SJCRH30 (cell line): ENCODE measurements around the gene TBC1D22A. TPM values are rescaled to one million over a fixed set of nuclear protein-coding genes. Genes with fewer than 3 reads are reported as not detected.

Source experiments
- DNase-seq, 2 experiments: peaks; one replicate each; pipeline ENCODE4 v3.0.0-alpha.2; 2015 to 2020
- H3K27ac ChIP-seq: fragments of 250-450 bp; sonication (Bioruptor Pico); 2 replicates; pipeline ENCODE4 v1.5.1; 2020; ENCODE audit warnings: mild to moderate bottlenecking, moderate library complexity
- H3K27me3 ChIP-seq: fragments of 250-450 bp; sonication (Bioruptor Pico); 2 replicates; pipeline ENCODE4 v1.5.1; 2020; ENCODE audit warnings: mild to moderate bottlenecking, moderate library complexity
- H3K36me3 ChIP-seq: fragments of 250-450 bp; sonication (Bioruptor Pico); 2 replicates; pipeline ENCODE4 v1.5.1; 2020; ENCODE audit warnings: mild to moderate bottlenecking, moderate library complexity
- H3K4me1 ChIP-seq: fragments of 250-450 bp; sonication (Bioruptor Pico); 2 replicates; pipeline ENCODE4 v1.5.1; 2020; ENCODE audit warnings: mild to moderate bottlenecking, moderate library complexity
- H3K4me3 ChIP-seq: fragments of 250-450 bp; sonication (Bioruptor Pico); 2 replicates; pipeline ENCODE4 v1.5.1; 2020; ENCODE audit warnings: mild to moderate bottlenecking, moderate library complexity
- H3K9me3 ChIP-seq: fragments of 250-450 bp; sonication (Bioruptor Pico); replicated peaks from 2 replicates; pipeline ENCODE4 v1.5.1; 2020; ENCODE audit warnings: mild to moderate bottlenecking, moderate library complexity
- total RNA-seq: library from RNA; depleted of rRNA; stranded (reverse); fragments of >200 nt; shearing (Covaris generic); gene quantifications from 2 replicates; pipeline ENCODE4 v1.2.3, GENCODE V29; 2014

Gene TBC1D22A
- total RNA-seq, 1 experiment from 2014 or later: 8.9 TPM

DNA sequence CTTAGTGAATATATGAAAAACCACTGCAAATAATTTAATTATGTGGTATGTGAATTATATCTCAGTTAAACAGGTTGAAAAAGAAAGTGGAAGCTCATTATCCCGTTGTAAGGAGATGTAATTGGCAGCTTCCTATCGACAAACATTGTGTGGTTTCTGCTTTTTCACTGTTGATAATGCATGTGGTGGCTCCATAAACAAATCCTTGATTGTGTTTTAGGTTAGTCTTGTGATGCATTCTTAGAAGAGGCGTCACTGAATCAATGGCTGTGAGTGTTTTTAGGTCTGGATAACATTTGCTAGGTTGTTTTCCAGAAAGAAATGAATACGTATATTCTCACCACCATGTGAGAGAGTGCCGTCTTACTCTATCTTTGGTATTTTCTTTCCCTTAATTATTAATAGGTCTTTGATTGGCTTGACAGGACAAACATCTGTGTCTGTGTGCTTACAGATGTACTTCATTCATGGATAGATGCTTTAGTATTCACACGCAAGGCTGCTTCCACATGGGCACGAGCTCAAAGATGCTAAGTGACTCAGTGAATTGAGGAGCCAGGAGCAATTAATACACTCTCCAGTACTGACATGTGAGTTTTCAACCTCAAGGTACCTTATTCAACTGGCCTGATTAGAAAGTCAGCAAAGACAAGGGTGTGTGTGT lies 166.7 kb downstream of the TBC1D22A start:
- DNase-seq: no peak
- H3K27ac ChIP-seq: no peak overlapping the region
- no peaks in the 10 kb centered on the region for H3K9me3 ChIP-seq
- no peaks in the 10 kb centered on the region for H3K36me3 ChIP-seq
- H3K27me3 ChIP-seq: no peaks in the 10 kb centered on the region
- H3K4me1 ChIP-seq: no peaks in the 10 kb centered on the region
- H3K4me3 ChIP-seq: no peak overlapping the region

DNA sequence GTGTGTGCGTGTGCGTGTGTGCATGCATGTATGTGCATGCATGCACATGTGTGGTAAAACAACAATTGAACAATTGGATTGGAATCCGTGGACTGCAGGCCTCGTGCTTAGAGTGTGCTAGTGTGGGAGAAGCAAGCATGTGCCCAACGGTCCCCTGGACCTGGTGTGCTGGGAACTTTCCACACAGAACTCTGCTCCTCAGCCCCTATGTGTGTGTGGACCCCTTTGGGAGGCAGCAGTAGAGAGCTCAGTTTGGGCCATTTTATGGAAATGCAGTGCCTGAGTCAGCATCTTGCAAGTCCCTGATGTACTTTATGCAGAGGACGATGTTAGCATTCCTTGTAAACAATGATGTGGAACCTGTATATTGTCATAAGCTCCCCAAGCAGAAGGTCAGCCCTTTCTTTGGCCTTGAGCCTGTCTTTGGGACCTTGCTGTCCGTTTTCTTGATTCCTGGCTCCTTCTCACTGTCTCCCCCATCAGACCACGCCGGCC lies 167.3 kb downstream of the TBC1D22A start:
- no peaks in the 10 kb centered on the region for H3K36me3 ChIP-seq
- no peak for DNase-seq
- no peaks in the 10 kb centered on the region for H3K9me3 ChIP-seq
- H3K27ac ChIP-seq: no peak overlapping the region
- peaks cover 4% of the 10 kb centered on the region; the same call in 1 of the 2 replicates for H3K4me1 ChIP-seq
- no peak overlapping the region for H3K4me3 ChIP-seq
- H3K27me3 ChIP-seq: no peaks in the 10 kb centered on the region

DNA sequence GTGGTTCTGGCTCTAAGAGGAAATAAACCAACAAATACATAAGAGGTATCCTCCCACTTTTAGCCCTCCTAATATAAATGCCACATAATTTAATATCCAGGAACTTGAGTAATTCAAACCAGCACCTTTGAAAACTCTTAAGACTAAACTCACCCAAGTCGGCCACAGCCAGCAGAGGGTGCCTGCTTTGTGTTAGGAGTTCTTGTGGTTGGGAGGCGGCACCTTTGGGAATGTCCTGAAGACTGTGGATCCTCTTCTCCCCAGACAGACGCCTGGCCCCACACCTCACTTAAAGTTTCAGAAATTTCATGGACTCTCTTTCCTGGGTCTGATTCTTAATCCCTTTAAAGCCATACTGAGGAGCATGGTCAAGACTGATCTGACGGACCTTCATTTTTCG lies 169.0 kb downstream of the TBC1D22A start:
- H3K4me1 ChIP-seq: peaks cover 8% of the 10 kb centered on the region; the same call in 1 of the 2 replicates
- H3K9me3 ChIP-seq: no peaks in the 10 kb centered on the region
- no peak for DNase-seq
- H3K27ac ChIP-seq: no peak overlapping the region
- no peaks in the 10 kb centered on the region for H3K27me3 ChIP-seq
- H3K4me3 ChIP-seq: no peak overlapping the region
- no peaks in the 10 kb centered on the region for H3K36me3 ChIP-seq

DNA sequence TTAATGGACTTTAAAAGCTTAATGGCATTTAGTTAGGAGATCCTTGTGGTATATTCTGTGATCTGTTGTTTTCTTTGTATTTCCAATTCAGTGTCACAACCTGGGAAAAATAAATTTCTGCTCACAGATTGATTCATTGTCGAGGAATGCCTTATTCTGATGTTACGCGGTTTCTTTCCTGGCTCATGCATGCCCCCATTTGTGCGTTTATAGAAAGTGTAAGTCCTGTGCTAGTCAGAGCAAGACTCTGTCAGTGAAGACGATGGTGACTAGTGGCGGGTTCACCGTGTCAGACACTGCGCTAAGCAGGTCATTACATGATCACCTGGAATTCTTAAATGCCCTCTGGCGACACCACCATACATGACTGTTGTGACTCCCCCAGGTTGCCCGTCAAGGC lies 169.4 kb downstream of the TBC1D22A start:
- Histone ChIP-seq H3K9me3 (no peaks in the 10 kb centered on the region), H3K4me3 (no peak overlapping the region), H3K27ac (no peak overlapping the region), H3K36me3 (no peaks in the 10 kb centered on the region), H3K27me3 (no peaks in the 10 kb centered on the region), H3K4me1 (peaks cover 8% of the 10 kb centered on the region; the same call in 1 of the 2 replicates)
- no peak for DNase-seq

DNA sequence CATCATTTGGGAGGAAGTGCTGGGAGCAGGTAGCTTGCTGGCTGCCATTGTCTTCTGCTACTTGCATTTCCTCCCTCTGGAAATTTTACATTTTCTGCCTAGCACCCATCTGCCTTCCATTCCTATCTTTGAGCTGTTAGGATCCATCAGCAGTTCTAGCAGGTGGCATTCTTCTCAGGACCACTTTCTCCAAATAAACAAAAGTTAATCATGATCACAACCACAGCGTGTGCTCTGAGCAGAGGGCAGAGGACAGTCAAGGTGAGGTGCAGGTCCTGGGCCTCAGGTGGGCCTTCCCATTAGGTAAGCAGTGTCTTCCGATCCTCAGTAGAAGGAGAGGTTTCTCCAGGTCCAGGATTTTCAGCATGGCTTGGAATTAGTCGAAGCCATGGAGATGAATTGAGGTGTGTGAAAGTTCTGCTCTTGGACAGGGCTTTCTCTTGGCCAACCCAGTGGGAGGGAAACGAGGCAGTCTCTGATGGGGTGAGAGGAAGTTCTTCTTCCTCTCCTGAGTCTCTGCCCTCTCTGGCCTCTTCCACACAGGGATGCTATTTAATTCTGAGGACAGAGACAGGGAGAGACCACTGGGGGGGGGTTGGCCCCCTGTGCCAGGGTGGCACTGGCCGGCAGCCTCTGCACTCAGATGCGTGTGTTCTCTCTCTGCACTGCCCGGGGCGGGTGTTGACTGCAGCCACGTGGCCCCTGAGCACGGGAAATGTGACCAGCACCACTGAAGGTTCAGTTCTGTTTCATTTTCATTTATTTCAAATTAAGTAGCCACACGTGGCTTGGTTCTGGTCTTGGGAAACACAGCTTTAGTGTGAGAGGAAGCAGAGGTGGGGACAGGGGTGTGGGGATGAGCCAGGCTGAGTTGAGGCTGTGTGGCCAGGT lies 170.8 kb downstream of the TBC1D22A start:
- peaks cover 8% of the 10 kb centered on the region; the same call in 1 of the 2 replicates for H3K4me1 ChIP-seq
- no peaks in the 10 kb centered on the region for H3K9me3 ChIP-seq
- no peak for DNase-seq
- H3K36me3 ChIP-seq: no peaks in the 10 kb centered on the region
- H3K4me3 ChIP-seq: no peak overlapping the region
- no peaks in the 10 kb centered on the region for H3K27me3 ChIP-seq
- H3K27ac ChIP-seq: no peak overlapping the region

DNA sequence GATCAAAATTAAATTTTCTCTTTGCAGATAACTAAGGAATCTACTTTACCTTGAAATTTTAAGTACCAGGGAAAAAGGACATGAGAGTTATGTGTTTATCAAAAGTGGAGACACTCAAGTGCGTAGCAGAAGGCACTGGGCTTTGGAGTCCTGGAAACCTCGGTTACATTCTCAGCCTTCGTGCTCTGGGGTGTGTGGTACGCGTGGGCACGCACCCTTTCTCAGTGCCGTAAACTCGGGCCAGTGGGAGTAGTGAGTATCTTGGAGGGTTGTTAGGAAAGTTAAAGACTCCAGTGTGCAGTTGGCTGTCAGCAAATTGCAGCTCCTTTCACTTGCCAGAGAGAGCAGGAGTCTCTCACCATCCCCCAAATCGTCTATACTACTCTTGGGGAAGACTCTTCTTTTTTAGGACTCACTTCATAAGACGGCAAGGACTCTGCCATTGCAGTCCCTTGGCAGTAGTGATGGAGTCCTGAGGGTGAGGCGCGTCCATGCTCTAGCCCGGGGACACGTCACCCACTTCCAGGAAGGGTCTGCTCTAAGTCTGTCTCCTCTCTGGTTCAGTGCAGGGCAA lies 171.8 kb downstream of the TBC1D22A start:
- H3K27ac ChIP-seq: peak overlapping the region; percentile 54
- no peaks in the 10 kb centered on the region for H3K9me3 ChIP-seq
- H3K36me3 ChIP-seq: no peaks in the 10 kb centered on the region
- no peaks in the 10 kb centered on the region for H3K27me3 ChIP-seq
- peaks cover 8% of the 10 kb centered on the region; the same call in 1 of the 2 replicates for H3K4me1 ChIP-seq
- H3K4me3 ChIP-seq: no peak overlapping the region
- DNase-seq: no peak

DNA sequence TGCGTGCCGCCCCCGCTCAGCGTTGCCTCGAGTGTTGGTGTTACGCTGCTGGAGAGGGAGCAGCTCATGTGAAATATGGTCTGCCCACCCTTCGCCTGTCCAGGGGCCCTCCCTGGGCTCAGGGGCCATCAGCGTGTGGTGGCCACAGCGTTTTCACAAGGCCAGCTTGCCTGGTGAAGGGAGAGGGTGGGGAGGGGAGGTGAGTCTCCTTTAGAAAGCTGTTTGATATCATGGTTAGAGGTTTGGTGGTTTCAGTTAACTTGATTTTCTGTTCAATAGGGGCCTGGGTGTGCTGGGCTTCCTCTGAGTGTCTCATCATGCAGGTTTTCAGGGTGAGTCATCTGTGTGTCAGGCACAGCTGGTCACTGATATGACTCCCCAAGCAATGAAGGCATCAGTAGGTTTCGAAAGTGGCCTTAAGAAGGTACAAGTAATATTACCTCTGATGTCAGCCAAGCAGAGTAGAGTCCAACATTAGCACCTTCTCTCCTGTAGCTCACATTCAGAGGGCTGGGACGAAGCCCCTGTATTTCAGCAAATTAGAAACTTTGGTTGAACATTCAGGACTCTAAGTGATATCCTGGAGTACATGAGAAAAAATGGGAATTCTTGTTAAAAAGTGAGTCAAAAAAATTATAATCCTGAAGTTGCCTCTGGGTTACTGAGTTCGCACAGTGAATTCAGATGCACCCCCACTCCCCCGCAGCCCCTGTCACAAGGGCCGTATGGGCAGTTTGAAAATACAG lies 172.5 kb downstream of the TBC1D22A start:
- Histone ChIP-seq H3K9me3 (no peaks in the 10 kb centered on the region), H3K4me3 (no peak overlapping the region), H3K4me1 (peaks cover 8% of the 10 kb centered on the region; the same call in 1 of the 2 replicates), H3K27ac (peak overlapping the region; percentile 54), H3K36me3 (no peaks in the 10 kb centered on the region), H3K27me3 (no peaks in the 10 kb centered on the region)
- DNase-seq: peak; percentile 59 to 68

DNA sequence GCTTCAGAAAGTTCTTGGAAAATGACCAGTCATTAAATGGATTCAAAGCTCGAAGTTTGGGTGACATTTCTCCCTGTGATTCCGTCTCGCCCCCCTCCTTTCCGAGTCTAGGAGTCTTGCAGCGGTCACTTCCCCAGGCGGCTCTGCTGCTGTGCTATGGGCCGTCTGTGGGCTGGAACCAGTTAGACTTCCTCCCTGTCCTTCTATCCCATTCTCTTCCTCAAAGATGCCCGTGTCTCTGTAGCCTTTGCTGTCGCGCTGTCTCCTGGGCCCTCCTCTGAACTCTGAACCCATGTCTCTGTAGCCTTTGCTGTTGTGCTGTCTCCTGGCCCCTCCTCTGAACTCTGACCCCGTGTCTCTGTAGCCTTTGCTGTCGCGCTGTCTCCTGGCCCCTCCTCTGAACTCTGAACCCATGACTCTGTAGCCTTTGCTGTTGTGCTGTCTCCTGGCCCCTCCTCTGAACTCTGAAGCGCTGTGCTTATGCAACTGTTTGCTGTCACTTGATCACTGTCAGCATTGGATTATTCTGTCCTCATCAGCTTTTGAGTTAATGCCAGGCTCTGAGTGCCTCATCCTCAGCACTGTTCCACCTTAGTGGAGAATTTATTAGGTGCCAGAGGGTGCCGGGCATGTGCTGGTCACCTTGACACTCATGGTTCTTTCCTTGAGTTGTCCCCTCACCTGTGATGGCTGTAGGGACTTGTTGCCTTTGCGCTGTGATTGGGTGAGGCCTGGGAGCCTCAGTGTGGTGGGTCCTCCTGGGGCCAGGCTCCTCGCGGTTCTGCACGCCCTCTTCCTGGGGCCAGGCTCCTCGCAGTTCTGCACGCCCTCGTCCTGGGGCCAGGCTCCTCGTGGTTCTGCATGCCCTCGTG lies 173.3 kb downstream of the TBC1D22A start:
- Histone ChIP-seq H3K4me3 (no peak overlapping the region), H3K27me3 (no peaks in the 10 kb centered on the region), H3K9me3 (no peaks in the 10 kb centered on the region), H3K4me1 (peaks cover 8% of the 10 kb centered on the region; the same call in 1 of the 2 replicates), H3K36me3 (no peaks in the 10 kb centered on the region), H3K27ac (peak overlapping the region; percentile 54)
- DNase-seq: no peak

DNA sequence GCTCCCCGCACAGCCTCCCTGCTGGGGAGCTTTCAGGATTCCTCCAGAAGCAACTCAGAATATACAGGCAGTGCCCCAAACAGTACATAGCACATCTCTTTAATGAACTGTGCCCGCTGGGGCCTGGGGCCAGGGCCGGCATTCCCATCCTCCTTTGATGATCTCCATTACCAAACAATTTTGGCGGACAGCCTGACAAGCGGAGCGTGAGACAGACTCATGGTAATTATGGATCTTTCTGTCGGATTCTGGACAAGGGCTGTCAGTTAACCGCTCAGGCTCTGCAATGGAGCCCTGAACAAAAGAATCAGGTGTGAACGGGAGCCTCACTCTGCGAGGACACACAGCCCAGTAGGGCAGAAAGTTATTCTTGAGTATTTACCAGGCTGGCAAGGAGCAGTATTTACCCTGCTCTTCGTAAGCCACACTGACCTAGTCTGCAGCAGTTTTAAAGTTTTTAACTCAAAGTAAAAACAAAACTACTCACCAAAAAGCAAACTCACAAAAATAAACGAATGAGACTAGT lies 174.0 kb downstream of the TBC1D22A start:
- peaks cover 8% of the 10 kb centered on the region; the same call in 1 of the 2 replicates for H3K4me1 ChIP-seq
- DNase-seq: no peak
- no peaks in the 10 kb centered on the region for H3K27me3 ChIP-seq
- H3K9me3 ChIP-seq: no peaks in the 10 kb centered on the region
- H3K27ac ChIP-seq: no peak overlapping the region
- no peak overlapping the region for H3K4me3 ChIP-seq
- no peaks in the 10 kb centered on the region for H3K36me3 ChIP-seq

DNA sequence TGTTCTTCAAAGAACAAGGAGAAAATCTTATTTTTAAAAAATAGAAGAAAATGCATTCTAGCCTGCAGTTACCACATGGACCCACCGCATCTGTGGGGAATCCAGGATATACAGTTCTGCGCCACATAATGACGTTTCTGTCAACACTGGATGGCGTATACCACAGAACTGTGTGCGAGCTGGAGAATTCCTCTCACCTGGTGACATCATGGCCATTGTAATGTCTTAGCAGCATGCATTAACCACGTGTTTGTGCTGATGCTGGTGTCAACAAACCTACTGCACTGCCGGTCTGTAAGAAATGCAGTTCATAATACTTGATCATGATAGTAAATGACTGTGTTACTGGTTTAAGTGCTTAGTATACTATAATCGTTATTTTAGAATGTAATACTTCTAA lies 174.7 kb downstream of the TBC1D22A start:
- Histone ChIP-seq H3K27ac (no peak overlapping the region), H3K9me3 (no peaks in the 10 kb centered on the region), H3K4me1 (peaks cover 8% of the 10 kb centered on the region; the same call in 1 of the 2 replicates), H3K36me3 (no peaks in the 10 kb centered on the region), H3K27me3 (no peaks in the 10 kb centered on the region), H3K4me3 (no peak overlapping the region)
- DNase-seq: no peak

DNA sequence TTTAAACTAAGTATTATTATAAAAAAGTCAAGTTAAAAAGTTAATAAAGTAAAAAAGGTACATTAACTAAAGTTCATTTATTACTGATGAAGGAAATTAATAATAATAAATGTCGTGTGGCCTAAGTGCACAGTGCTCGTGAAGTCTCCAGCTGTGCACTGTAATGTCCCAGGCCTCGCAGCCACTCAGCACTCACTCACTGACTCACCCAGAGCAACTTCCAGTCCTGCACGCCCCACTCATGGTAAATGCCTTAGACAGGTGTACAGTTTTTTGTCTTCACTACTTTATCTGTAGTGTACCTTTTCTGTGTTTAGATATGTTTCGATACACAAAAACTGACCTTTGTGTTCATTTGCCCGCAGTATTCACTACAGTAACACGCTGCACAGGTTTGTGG lies 175.5 kb downstream of the TBC1D22A start:
- no peak for DNase-seq
- H3K27me3 ChIP-seq: no peaks in the 10 kb centered on the region

DNA sequence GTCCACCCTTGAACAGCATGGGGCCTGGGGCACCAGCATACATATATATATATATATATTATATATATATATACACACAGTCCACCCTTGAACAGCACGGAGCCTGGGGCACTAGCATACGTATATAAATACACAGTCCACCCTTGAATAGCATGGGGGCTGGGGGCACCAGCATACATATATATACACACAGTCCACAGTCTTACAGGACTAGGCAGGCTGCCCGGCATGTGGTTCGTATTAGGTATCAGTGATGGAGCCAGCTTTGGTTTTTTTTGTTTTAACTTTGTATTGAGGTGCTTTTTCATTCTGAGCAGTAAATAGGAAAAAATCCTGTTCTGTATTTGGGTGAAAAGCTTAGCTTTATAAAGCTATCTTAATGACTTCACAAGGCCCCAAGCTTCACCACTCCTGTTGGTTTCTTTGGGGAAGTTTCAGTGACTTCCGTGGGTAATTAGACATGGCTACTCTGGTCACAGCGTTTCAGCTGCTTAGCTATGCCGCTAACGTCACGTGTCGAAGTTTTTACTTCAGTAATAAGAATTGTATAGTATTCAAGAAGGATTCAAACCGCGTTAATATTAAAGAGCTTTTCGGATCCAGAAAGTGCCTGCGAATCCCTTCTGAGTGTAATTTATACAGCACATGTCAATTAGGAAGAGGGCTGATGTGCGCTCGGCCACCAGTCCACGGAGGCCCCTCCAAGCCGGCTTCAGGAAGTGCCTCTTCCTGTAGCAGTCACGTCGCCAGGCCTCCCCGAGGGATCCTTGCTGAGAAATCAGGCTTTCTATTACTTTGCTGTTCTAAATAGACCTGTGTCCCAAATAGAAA lies 179.7 kb downstream of the TBC1D22A start:
- H3K27ac ChIP-seq: no peak overlapping the region
- no peak overlapping the region for H3K4me3 ChIP-seq
- no peaks in the 10 kb centered on the region for H3K4me1 ChIP-seq
- DNase-seq: no peak
- no peaks in the 10 kb centered on the region for H3K27me3 ChIP-seq
- H3K9me3 ChIP-seq: no peaks in the 10 kb centered on the region
- H3K36me3 ChIP-seq: no peaks in the 10 kb centered on the region

More for the DNA sequence above, 175.5 kb downstream of the TBC1D22A start:
- Histone ChIP-seq H3K9me3 (no peaks in the 10 kb centered on the region), H3K27ac (no peak overlapping the region), H3K4me3 (no peak overlapping the region), H3K4me1 (peaks cover 8% of the 10 kb centered on the region; the same call in 1 of the 2 replicates), H3K36me3 (no peaks in the 10 kb centered on the region)
